ENCODE results near the gene INSYN2B.

DNA sequence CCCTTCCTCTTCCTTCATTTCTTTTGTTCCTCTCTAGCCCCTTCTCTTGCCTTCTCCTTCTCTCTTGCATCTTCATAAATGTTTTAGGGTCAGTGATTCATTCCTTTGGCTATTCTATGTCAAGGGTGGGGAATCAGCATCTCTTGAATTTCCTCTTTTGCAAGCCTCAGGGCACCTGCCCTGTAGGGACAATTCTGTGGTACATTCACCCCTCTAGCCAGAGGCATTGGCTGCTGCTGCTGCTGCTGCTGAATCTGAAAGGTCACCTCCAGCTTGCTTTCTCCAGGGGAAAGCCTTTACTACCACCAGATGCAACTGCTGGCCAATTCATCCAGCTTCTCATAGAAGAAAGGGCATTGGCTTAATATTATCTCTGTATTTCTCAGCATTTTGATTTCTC, 87.3 kb downstream of the INSYN2B start:
- TF ChIP-seq, protein P1, sequence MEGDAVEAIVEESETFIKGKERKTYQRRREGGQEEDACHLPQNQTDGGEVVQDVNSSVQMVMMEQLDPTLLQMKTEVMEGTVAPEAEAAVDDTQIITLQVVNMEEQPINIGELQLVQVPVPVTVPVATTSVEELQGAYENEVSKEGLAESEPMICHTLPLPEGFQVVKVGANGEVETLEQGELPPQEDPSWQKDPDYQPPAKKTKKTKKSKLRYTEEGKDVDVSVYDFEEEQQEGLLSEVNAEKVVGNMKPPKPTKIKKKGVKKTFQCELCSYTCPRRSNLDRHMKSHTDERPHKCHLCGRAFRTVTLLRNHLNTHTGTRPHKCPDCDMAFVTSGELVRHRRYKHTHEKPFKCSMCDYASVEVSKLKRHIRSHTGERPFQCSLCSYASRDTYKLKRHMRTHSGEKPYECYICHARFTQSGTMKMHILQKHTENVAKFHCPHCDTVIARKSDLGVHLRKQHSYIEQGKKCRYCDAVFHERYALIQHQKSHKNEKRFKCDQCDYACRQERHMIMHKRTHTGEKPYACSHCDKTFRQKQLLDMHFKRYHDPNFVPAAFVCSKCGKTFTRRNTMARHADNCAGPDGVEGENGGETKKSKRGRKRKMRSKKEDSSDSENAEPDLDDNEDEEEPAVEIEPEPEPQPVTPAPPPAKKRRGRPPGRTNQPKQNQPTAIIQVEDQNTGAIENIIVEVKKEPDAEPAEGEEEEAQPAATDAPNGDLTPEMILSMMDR (IDR thresholded peaks at IDR 0.05): no peak
- TF ChIP-seq POLR2A (IDR thresholded peaks at IDR 0.05): no peak
